ENCODE results near the gene PEPD.

- TF ChIP-seq CTCF (IDR thresholded peaks at IDR 0.05 in 2 of 3, conservative IDR thresholded peaks at IDR 0.05 in 1 of 3; ENCODE audit: borderline replicate concordance in 1 of 3, insufficient read depth in 1 of 3, low read depth in 2 of 3, low read length in 2 of 3) (no peak), ATF3 (IDR thresholded peaks at IDR 0.05) (no peak)
These were observed 80.9 kb downstream of the PEPD start for GRCh38 chr19:33440682-33441081.

All from HCT116 (cell line).